DMS53 (cell line): ENCODE data around the gene SHISA9.

Experiments
- DNase-seq: peaks from one replicate; lab custom pipeline; 2025; lab: John Stamatoyannopoulos, UW

Gene SHISA9

GRCh38 chr16:13120091-13120490 is 218.7 kb downstream of the SHISA9 start:
- no peak for DNase-seq

- no peak for DNase-seq
Measured at GRCh38 chr16:13120557-13120956, 219.2 kb downstream of the SHISA9 start.

GRCh38 chr16:13123991-13124390 is 222.6 kb downstream of the SHISA9 start:
- no peak for DNase-seq

GRCh38 chr16:13127144-13127543 is 225.7 kb downstream of the SHISA9 start:
- DNase-seq: no peak

GRCh38 chr16:13130586-13130985 is 229.2 kb downstream of the SHISA9 start:
- no peak for DNase-seq

GRCh38 chr16:13134836-13135235 is 233.4 kb downstream of the SHISA9 start:
- DNase-seq: no peak

GRCh38 chr16:13136901-13137300 is 235.5 kb downstream of the SHISA9 start:
- DNase-seq: no peak

- no peak for DNase-seq
Measured at GRCh38 chr16:13138528-13138927, 237.1 kb downstream of the SHISA9 start.

GRCh38 chr16:13139661-13140241 is 238.4 kb downstream of the SHISA9 start:
- no peak for DNase-seq

GRCh38 chr16:13143551-13143950 is 242.2 kb downstream of the SHISA9 start:
- DNase-seq: no peak

GRCh38 chr16:13146829-13147228 is 245.4 kb downstream of the SHISA9 start:
- DNase-seq: no peak

- no peak for DNase-seq
Measured at GRCh38 chr16:13148294-13148693, 246.9 kb downstream of the SHISA9 start.

- DNase-seq: peak; percentile 7
Measured at GRCh38 chr16:13148836-13149235, 247.4 kb downstream of the SHISA9 start.

- no peak for DNase-seq
Measured at GRCh38 chr16:13150181-13150885, 248.9 kb downstream of the SHISA9 start.

GRCh38 chr16:13153696-13154095 is 252.3 kb downstream of the SHISA9 start:
- DNase-seq: no peak

GRCh38 chr16:13154799-13155198 is 253.4 kb downstream of the SHISA9 start:
- no peak for DNase-seq

GRCh38 chr16:13155377-13155776 is 254.0 kb downstream of the SHISA9 start:
- DNase-seq: no peak

GRCh38 chr16:13155780-13156179 is 254.4 kb downstream of the SHISA9 start:
- DNase-seq: no peak

- DNase-seq: no peak
Measured at GRCh38 chr16:13157082-13157481, 255.7 kb downstream of the SHISA9 start.

GRCh38 chr16:13158427-13158826 is 257.0 kb downstream of the SHISA9 start:
- no peak for DNase-seq

- no peak for DNase-seq
Measured at GRCh38 chr16:13165024-13165423, 263.6 kb downstream of the SHISA9 start.

GRCh38 chr16:13168091-13168572 is 266.7 kb downstream of the SHISA9 start:
- no peak for DNase-seq

- DNase-seq: no peak
Measured at GRCh38 chr16:13171313-13171712, 269.9 kb downstream of the SHISA9 start.

GRCh38 chr16:13176711-13177110 is 275.3 kb downstream of the SHISA9 start:
- no peak for DNase-seq
